GM19328 (cell line): ENCODE measurements around the gene KCTD4.
"Not testable (repeated sequence)": the region's sequence is repeated elsewhere in the genome, so short reads cannot be mapped to it uniquely, and the experiment has no call there.

Source experiments
- ATAC-seq: cut with Tn5 transposase; IDR thresholded peaks from one replicate; pipeline ENCODE4 v1.9.1; 2021; ENCODE audit warnings: mild to moderate bottlenecking, moderate library complexity; ENCODE audit not compliant: unreplicated experiment

The KCTD4 gene

DNA sequence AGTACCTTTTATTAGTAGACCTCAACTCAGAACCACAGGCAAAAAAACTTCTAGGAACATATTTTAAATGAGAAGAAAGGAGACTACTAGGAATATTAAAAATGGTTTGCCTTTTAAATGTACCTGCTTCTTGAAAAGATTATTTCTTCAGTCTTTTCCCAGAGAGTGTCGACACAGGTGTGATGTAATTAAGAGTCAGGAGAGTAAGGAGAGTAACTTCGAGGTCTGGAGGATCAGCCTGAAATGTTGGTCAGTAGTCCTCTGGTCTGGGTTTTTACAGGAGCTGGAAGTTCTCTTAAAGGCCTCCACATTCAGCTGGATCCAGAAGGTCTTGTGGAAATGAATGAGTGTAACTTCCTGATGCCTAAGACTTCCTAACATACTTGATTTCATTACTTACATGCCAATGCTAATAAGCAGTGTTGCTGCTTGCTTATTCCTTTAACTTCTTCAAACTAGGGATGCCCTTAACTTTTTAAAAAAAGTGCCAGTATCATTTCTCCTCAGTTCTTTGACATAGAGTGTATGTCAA, at the start of gene KCTD4:
Gene KCTD4, minus strand, starts transcription at position 345 of the 532 bp plus-strand sequence. CDS start 6,478 bp downstream, outside the sequence.
- no peak for ATAC-seq

DNA sequence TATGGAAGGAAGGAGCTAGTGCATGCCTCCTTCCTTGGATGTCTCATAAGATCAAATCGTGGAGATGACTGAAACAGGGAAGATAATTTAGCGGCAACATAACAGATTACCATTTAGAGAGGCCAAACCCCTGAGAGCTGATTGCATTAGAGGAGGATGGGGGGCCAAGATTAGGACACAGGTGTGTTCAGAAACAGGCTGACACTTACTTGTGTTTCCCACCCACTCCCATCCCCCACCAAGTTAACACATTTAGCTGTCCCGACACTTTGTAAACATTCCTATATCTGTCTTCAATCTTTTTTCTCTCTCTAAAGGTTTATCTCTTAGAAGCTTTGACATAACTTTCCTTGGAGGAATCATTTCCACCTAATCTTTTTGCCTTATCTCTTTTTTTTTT, 48.8 kb upstream of the KCTD4 start:
- no peak for ATAC-seq

DNA sequence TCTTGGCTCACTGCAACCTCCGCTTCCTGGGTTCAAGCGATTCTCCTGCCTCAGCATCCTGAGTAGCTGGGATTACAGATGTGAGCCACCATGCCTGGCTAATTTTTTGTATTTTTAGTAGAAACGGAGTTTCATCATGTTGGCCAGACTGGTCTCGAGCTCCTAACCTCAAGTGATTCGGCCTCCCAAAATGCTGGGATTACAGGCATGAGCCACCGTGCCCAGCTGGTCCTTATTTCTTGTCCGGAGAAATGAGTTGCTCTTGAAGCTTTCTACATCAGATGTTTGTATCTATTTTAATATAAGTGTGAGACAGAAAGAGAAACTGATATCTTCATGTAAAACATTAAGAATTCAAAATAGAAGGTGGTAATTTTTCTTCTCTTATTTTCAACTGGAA, 43.9 kb upstream of the KCTD4 start:
- ATAC-seq = not testable (repeated sequence)

DNA sequence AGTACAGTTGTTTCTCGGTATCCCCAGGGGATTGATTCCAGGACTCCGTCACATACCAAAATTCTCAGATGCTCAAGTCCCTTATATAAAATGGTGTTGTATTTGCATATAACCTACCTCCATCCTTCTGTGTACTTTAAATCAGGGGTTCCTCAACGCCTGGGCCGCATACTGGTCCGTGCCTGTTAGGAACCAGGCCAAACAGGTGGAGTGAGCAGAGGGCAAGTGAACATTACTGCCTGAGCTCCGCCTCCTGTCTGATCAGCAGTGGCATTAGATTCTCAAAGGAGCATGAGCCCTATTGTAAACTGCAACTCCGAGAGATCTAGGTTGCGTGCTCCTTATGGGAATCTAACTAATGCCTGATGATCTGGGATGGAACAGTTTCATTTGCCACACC, 42.2 kb upstream of the KCTD4 start:
- no peak for ATAC-seq

DNA sequence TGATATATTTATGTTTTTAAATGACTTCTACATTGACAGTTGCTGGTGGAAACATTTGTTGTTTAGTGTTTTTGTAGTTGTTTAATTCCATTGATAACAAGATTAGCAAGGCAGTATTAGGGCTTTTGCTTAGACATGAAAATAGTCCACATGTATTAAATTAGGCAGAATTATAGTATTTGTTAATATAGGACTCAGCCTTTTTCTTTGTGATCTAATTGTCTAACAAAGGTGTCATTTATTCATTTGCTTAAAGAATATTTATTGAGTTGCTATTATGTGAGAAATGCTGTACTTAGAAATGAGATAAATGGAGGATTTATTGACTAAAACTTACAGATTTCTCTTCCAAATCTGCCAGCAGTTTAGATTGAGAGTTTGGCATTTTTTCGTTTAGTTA, 41.7 kb upstream of the KCTD4 start:
- no peak for ATAC-seq

DNA sequence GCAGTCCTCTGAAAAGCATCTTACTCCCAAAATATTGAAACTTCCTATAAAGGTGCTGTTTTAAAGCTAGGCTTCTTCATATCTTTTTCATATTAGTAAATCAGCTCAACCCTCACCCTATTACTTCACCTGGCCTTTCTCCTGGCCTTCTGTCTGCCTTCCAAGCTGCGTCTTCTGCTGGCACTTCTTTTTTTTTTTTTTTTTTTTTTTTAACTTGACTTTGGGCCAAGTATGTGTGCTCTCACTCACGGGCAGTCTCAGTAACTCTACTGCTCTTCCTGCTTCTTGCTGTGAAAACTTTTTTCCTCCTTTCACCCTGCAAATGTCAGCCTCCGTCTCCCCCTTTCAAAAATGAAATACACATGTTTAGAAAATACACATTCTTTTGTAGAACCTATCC, 41.2 kb upstream of the KCTD4 start:
- ATAC-seq = no peak

DNA sequence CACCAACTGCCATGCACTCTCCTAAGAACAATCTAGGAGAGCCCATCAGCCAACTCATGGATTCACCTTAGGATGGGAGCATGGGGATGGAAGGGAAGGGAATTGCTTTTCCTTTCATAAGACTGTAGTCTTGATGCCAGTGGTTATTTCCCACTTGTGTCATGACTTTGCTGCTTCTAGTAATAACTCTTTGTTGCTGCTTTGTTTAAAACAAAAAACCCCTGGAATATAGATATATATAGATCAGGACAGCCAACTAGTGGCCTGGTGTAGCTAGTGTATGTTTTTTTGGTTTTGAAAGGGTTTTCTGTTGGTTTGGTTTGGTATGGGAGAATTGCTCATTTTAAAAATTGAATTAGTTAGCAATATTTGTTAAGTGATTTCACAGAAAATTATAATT, 39.3 kb upstream of the KCTD4 start:
- no peak for ATAC-seq

DNA sequence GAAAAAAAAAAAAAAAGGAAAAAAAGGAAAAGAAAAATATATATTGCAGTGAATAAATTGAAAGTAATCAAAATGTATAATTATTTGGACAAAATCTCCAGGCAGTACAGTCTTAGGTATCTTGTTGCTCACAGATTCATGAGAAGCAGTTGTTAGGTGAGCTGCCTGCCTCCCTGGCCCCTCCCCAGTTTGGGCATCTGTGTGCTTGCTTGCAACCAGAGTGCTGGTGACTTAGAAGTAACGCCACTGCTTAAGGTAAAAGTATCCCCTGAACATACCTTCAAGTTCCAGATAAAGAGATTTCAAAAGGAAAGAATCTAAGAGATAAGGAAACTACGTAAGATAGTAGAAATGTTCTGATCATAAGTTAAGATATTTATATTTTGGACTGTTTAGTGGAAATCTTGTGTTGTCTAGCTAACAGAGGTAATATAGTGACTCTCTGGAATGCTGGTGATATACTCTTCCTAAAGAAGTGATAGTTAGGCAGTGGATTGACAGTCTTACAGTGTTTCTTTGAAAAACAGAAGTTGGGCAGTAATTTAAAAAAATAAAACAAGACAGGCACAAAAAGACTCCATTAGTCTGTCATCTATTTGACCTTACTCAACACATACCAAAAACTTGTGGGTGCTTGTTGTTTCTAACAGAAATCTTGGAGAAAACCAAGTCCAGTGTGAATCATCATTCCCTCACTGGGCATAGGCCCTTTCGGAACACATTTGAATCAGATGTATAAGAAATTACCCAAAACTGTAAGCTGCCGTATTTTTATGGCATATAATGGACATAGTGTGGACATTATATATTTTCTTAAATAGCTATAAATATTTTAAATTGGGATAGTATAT, 38.3 kb upstream of the KCTD4 start:
- ATAC-seq = no peak

DNA sequence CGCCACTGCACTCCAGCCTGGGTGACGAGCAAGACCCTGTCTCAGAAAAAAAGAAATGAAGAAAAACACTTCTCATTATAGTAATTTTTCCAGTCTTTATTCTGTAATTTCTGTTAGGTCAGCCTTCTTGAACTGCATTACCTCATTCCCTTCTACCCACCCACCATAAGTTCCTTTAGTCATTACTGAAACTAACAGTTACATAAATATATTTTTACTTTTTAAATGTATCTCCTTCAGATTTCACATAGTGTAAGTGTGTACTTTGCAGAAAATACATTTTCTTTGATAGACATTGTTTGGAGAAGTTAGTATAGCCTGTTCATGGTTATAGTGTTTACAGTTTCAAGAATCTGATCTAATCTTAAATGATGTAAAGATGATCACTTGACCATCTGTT, 31.7 kb upstream of the KCTD4 start:
- no peak for ATAC-seq

DNA sequence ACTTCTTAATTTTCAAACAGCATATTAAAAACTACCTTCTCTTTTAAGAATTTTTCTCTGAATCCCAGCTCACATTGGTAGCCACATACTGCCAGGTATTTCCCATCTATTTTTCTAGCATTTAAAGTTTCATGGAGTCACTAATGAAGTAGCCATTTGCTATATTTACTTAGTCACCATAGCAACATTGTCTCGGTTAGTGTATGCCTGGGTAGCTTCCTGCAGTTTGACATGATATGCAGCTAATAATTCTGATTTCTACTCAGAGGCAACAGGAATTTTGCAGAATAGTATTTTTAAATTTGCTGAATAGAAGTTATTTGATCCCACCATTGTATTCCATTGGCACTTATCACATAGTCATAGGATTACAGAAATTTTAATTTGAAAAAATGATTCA, 30.9 kb upstream of the KCTD4 start:
- ATAC-seq = no peak

DNA sequence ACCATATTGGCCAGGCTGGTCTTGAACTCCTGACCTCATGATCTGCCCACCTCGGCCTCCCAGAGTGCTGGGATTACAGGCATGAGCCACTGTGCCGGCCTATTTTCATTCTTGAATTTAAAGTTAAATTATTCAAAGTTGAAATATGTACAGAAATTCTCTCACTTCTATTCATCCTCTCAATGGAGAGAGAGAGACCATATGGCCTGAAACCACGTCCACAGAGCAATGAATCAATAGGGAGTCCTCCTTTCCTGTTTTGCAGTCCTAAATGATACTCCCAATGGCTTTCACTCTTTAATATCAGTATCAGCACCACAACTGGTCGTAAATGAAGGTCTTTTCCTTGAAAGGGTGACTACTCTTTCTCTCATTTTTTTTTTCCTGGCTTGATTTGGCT, 30.5 kb upstream of the KCTD4 start:
- ATAC-seq = no peak

DNA sequence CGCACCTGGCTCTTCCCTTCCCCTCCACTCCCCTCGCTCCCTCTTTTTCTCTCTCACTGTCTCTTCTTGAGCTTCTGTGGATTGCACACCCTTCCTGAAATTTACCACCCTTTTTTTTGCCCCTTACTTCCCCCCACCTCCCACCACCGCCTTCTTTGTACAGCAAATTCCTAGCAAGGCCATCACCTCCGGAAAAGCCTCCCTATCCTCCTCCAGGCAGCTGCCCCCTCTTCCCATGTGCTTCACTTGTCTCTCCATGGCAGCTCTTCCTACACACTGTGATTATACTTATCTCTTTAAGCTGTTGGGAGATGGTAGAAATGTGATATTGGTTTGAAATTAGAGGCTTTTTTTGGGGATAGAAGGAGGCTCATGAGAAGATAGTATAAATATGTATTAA, 28.3 kb upstream of the KCTD4 start:
- no peak for ATAC-seq

DNA sequence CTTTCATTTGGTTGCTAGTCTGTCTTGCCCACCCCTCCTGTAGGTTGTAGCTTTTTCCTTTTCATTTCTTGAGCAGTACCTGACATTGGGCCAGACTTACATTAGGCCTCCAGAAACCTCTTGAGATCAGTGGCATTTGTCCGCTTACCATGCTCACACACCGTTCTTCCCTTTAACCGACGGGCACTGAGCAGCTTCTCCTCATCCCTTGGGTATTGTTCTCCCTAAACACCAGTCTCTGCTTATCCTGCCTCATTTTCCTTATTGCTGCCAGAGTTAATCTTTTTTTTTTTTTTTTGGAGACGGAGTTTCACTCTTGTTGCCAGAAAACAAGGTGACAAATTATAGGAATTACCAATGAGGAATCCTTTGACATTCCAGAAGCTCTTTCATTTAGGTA, 27.2 kb upstream of the KCTD4 start:
- no peak for ATAC-seq

DNA sequence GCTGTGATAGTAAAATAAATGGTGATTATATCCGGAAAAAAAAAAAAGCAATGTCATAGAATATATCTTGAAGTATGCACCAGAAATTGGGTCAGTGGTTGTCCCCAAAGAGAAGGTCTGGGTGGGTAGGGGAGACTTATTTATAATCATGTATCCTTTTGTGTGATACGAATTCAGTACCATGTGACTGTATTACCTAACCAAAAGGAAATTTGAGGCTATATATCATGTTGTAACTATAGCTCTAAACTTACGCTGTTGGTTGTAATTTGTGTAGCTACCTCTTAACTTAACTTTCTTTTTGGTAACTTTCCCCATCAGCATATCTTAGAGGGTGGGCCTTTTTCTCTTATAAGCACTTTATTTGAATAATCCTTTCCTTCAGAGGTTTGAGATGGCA, 25.2 kb upstream of the KCTD4 start:
- ATAC-seq = no peak

DNA sequence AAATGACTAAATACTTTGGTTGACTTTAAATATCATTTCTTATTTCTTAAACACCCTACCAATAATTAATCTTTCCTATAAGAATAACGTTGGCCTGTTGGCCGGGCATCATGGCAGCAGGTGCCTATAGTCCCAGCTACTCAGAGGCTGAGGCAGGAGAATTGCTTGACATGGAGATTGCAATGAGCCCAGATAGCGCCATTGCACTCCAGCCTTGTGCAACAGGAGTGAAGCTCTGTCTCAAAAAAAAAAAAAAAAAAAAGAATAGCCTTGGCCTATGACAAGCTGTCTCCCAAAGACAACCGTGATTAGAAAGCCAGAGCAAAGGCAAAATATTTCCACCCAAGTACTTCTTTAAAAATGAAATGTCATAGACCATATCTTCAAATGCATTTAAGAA, 24.5 kb upstream of the KCTD4 start:
- no peak for ATAC-seq

DNA sequence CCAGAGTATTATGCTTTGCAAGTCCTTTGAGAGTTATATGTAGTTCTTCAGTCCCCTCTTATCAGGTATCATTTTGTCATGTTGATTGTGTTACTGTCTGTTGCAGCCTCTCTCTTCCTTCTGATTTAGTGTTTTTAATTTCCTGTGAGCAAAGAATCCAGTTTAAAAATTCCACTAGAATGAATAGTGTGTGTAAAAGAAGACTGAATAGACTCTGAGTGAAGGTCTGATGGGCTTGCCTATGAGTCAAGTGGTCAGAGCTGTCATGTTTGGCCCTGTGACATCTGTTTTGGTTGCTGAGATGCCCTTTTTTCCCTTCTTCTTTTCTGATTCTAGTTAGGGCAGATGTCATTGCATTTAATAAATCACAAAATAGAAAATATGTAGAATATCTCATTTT, 23.3 kb upstream of the KCTD4 start:
- no peak for ATAC-seq

DNA sequence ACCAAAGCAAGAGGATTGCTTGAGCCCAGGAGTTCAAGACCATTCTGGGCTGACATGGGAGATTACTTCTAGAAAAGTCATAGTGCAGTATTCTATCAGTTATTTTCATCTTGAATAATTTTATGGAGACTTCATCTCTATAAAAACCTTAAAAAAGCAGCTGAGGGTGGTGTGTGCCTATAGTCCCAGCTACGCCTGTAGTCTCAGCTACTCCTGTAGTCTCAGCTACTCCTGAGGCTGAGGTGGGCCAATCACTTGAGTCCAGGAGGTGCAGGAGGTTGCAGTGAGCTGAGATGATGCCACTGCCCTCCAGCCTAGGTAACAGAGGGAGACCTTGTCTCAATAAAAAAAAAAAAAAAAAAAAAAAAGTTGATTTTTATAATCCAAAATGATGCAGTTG, 22.1 kb upstream of the KCTD4 start:
- ATAC-seq = no peak

DNA sequence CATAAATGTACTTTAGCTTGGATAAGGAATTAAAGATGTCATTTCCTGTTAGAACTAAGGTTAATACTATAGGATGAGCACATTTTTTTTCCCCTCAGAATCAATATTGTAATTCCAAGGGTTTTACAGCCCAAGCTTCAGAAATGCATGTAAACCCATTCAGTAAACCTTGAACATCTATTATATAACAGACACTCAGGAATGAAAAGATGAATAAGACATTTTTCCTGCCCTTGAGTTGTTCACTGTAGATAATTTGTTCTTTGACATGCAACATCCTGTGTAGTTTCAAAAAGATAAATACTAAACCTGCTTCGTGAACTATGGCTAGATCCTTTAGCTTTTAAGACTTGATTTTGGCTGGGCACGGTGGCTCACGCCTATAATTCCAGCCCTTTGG, 21.7 kb upstream of the KCTD4 start:
- ATAC-seq = no peak

DNA sequence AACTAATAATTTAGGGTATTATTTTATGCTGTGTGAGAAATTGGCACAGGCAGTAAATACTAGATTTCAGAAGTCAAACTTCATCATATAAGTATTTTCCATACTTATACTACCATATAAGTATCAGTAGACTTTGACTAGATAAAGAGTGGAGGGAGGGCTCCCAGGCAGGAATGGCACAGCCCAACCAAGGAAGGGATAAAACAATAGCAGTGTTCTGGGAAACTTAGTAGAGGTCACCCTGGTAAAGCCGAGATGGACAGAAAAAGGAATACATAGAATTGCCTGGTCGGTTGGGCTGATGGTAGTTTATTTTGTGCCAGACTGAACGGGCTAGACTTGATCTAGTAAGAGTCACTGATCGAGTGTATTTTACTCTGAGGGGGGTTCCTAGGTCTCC, 19.6 kb upstream of the KCTD4 start:
- ATAC-seq = no peak

DNA sequence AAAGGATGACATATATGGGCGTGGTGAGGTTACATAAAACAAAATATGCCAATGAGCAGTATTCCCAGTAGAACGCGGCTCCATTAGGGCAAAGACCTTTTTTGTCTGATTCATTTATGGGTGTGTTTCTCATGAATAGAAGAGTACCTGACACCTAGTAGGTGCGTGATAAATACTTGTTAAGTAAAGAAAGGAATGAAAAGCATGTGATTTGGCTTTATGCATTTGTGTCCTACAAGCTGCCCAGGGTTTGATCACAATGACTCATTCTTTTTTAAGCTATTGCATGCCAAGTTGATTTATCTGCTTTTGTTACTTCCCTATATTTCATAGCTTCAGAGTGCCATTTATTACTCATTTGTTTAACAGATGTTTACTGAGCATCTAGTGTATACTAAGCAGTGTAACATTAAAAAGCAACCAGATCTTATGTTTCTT, 19.1 kb upstream of the KCTD4 start:
- ATAC-seq = no peak

DNA sequence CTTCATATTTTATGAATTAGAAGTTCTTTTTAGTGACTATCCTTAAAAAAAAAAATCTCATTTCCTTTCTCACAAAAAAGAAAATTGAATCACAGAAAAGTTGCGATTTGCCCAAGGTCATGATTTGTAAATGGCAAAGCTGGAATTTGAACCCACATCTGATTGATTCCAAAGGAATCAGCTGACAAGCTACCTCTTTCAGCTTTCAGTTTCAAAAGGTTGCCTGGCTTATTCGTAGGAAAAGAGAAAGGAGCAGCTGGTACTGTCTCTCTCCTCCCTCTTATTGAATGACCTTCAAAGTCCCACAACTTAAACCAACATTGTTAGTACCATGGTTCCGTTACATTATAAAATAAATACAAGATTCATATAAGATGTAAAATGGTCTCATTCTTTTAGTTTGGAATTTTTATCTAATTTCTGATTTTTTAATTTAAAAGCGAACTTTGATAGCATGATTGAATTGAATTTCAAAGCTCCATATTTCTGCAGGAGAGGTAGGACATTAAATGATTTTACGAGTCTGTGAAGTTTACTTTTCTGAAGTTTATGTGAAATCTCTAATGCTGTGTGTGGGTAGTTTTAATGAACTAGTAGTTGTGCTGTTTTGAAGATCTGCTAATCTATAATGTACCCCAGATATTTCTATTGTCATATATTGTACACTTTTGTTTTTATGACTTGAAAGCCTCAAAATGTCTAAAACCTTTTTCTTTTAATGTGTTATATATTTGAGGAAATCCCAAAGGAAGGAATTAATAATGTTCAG, 18.5 kb upstream of the KCTD4 start:
- ATAC-seq = no peak

DNA sequence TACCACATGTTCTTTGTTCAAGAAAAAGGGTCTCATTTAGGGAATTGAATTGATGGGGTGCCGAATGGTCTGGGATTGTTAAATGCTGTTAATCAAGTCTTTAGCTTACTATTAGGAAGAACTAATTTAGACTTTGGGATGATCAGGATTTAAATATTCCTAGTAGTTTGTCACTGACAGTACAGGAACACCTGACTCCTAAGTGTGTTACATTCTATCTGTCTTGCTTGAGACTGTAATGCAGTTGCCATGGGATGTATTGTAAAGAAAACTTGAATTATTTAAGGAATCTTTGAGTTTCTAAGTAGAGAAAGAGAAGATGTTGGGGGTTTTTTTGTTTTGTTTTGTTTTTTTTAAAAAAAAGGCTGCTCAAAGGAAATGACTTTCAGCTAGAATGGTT, 17.8 kb upstream of the KCTD4 start:
- no peak for ATAC-seq
